Esophagus squamous epithelium (tissue), 5 donors: ENCODE data around the gene ASPHD2. TPM values are rescaled to one million over a fixed set of nuclear protein-coding genes. Genes with fewer than 3 reads are reported as not detected.
A peak's percentile ranks its signal among the peaks of the same experiment; 100 is the strongest.

ENCODE experiments used
- DNase-seq: peaks from one replicate; lab custom pipeline; 2025; lab: John Stamatoyannopoulos, UW
- H3K27ac ChIP-seq, 4 donors: fragments of 200-600 bp; sonication (generic); one replicate each; pipeline ENCODE4 v1.5.1; 2016 to 2019; ENCODE audit warnings: mild to moderate bottlenecking in 1 of 4
- H3K27me3 ChIP-seq, 4 donors: fragments of 200-600 bp; sonication (generic); 1 replicate in 3 of 4; 2 replicates in 1 of 4; pipeline versions ENCODE4 v1.5.1 to v1.6.0; 2017 to 2021; ENCODE audit warnings: antibody characterized with exemption in 1 of 4
- H3K36me3 ChIP-seq, 3 donors: fragments of 200-600 bp; sonication (generic); one replicate each; pipeline ENCODE4 v1.5.1; 2016 to 2019
- H3K4me1 ChIP-seq, 3 donors: fragments of 200-600 bp; sonication (generic); one replicate each; pipeline ENCODE4 v1.5.1; 2017 to 2019
- H3K4me3 ChIP-seq, 4 donors: fragments of 200-600 bp; sonication (generic); 1 replicate in 3 of 4; 2 replicates in 1 of 4; pipeline ENCODE4 v1.5.1; 2016 to 2019; ENCODE audit warnings: mild to moderate bottlenecking in 2 of 4, moderate library complexity in 1 of 4
- H3K9me3 ChIP-seq, 3 donors: fragments of 200-600 bp; sonication (generic); one replicate each; pipeline ENCODE4 v1.5.1; 2016 to 2019
- CTCF ChIP-seq, 6 experiments: fragments of 450-650 bp in 4 of 6; fragments of 200-600 bp in 2 of 6; sonication (generic) in 2 of 6; IDR thresholded peaks; one replicate each; pipeline ENCODE4 v1.5.1; 2016 to 2019; ENCODE audit warnings: antibody characterized with exemption in 6 of 6, mild to moderate bottlenecking in 4 of 6, moderate library complexity in 4 of 6
- POLR2A ChIP-seq, 4 donors: fragments of 450-650 bp; IDR thresholded peaks; one replicate each; pipeline ENCODE4 v1.6.1; 2017; ENCODE audit warnings: antibody characterized with exemption in 4 of 4, mild to moderate bottlenecking in 4 of 4, moderate library complexity in 3 of 4
- WGBS, 2 donors: methylation state at CpG; one replicate each; pipeline ENCODE4 v1.1.5; 2018; 5-methylcytosine and 5-hydroxymethylcytosine counted together
- intact Hi-C: fragments of 100-400 bp; cut with DNase I; formaldehyde crosslinking; loops from one replicate; pipeline ENCODE4 v1.15.0; 2022
- total RNA-seq, 4 donors: library from RNA; depleted of rRNA; stranded (reverse); fragments of >200 nt; gene quantifications; one replicate each; pipeline ENCODE4 v1.1.0, GENCODE V29; 2016
- donor health status: DM: yes; HTN: yes; CAD: no.

Gene ASPHD2
- total RNA-seq, result 1 to 10 TPM; 1.3 to 2.1 (median 2.0) TPM

GRCh38 chr22:26428515-26429457, at the start of gene ASPHD2:
TSS of gene ASPHD2 (plus strand) at chr22:26429260. CDS start at chr22:26433616, 4,356 bp downstream.
- Histone ChIP-seq H3K27me3 (peaks cover 0 to 52% (median 0%) of the 10 kb centered on the region in 4 donors), H3K4me3 (peak within 1 kb of the TSS; percentile 44 to 69 (median 60)), H3K27ac (peak within 1 kb of the TSS; percentile 78 to 87 (median 82)), H3K9me3 (peaks cover 0 to under 1% (median 0%) of the 10 kb centered on the region in 3 donors), H3K36me3 (no peaks in the 10 kb centered on the region), H3K4me1 (peaks cover 10 to 19% (median 15%) of the 10 kb centered on the region in 3 donors)
- WGBS, 2 donors, result 0% methylated on average over 22 to 34 of the region's 96 CpGs
- no peak for DNase-seq
- intact Hi-C loops, result no loop called here
- no peak for TF ChIP-seq CTCF (IDR thresholded peaks at IDR 0.05)
- TF ChIP-seq POLR2A (IDR thresholded peaks at IDR 0.05), result peak in 2 of 4 donors; percentile 34 to 61

GRCh38 chr22:26380072-26380830, 48.8 kb upstream of the ASPHD2 start:
- intact Hi-C loops, result no loop called here
- DNase-seq, result no peak
- no peaks in the 10 kb centered on the region for H3K9me3 ChIP-seq
- TF ChIP-seq POLR2A (IDR thresholded peaks at IDR 0.05) (no peak), CTCF (IDR thresholded peaks at IDR 0.05) (no peak)
- no peaks in the 10 kb centered on the region for H3K4me1 ChIP-seq
- 69 to 75% methylated on average over 9 to 10 of the region's 10 CpGs for WGBS, 2 donors
- H3K27me3 ChIP-seq, result peaks cover 0 to 97% (median 0%) of the 10 kb centered on the region in 4 donors
- no peak overlapping the region for H3K4me3 ChIP-seq
- H3K27ac ChIP-seq, result no peak overlapping the region
- H3K36me3 ChIP-seq, result no peaks in the 10 kb centered on the region

- H3K27me3 ChIP-seq, result peaks cover 0 to 88% (median 0%) of the 10 kb centered on the region in 4 donors
- 40 to 52% methylated on average over 3 of the region's 3 CpGs for WGBS, 2 donors
These were observed 46.3 kb upstream of the ASPHD2 start for GRCh38 chr22:26382782-26383181.

GRCh38 chr22:26383968-26384556, 45.0 kb upstream of the ASPHD2 start:
- H3K27ac ChIP-seq, result no peak overlapping the region
- no peaks in the 10 kb centered on the region for H3K4me1 ChIP-seq
- no peaks in the 10 kb centered on the region for H3K36me3 ChIP-seq
- H3K4me3 ChIP-seq, result no peak overlapping the region
- no peaks in the 10 kb centered on the region for H3K9me3 ChIP-seq
- intact Hi-C loops, result no loop called here
- no peak for TF ChIP-seq POLR2A (IDR thresholded peaks at IDR 0.05)
- TF ChIP-seq CTCF (IDR thresholded peaks at IDR 0.05), result no peak
- DNase-seq, result no peak
- H3K27me3 ChIP-seq, result peaks cover 0 to 84% (median 0%) of the 10 kb centered on the region in 4 donors
- WGBS, 2 donors, result 73 to 80% methylated on average over 7 of the region's 7 CpGs

More at GRCh38 chr22:26382782-26383181, 46.3 kb upstream of the ASPHD2 start:
- TF ChIP-seq POLR2A (IDR thresholded peaks at IDR 0.05) (no peak), CTCF (IDR thresholded peaks at IDR 0.05) (no peak)
- DNase-seq, result no peak
- Histone ChIP-seq H3K36me3 (no peaks in the 10 kb centered on the region), H3K4me3 (no peak overlapping the region), H3K27ac (no peak overlapping the region), H3K9me3 (no peaks in the 10 kb centered on the region), H3K4me1 (no peaks in the 10 kb centered on the region)
- intact Hi-C loops, result no loop called here
